Measurements from ENCODE around the gene PLCB1.

- no peak for TF ChIP-seq CTCF (IDR thresholded peaks at IDR 0.05; ENCODE audit: borderline replicate concordance, extremely low read depth, low read length, poor library complexity, severe bottlenecking)
- TF ChIP-seq EZH2 (IDR thresholded peaks at IDR 0.05; ENCODE audit: borderline replicate concordance, low read depth, low read length, severe bottlenecking): no peak
Measured at GRCh38 chr20:8328189-8328588, 196.1 kb downstream of the PLCB1 start.
